ENCODE data around the gene SCN5A. TPM values are rescaled to one million over a fixed set of nuclear protein-coding genes. Genes with fewer than 3 reads are reported as not detected.
A peak's percentile ranks its signal among the peaks of the same experiment; 100 is the strongest.

Gene SCN5A
- total and polyA plus RNA-seq, 2 of the 4 experiments (the other 2 are of a cell fraction): 1.9 to 2.0 TPM

DNA sequence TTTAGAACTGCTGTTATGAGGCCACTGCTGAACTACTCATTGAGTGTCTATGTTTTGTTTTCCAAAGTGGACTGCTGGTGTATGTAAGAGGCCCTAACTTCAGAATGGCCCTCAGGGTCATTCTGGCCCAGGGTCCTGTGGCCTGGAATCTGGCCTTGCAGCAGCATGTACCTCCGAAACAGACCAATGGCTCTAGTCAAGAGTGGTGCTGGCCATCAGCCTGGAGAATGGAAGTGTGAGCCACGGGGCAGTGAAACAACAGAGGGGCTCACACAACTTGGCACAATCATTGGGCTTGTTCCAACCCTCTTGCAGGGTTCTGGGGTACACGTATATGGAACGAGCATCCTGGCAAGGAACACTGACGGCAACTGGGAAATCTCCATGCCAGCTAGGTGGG, 40.5 kb downstream of the SCN5A start:
- H3K4ac ChIP-seq (ENCODE audit: low read depth, low read length): no peak overlapping the region
- 79% methylated on average over 5 of the region's 5 CpGs; no CpG with 5 or more reads in 1 of the 2 experiments for WGBS, 2 experiments (ENCODE audit: extremely low coverage in 2 of 2, insufficient read length in 1 of 2)
- POLR2A ChIA-PET (ENCODE audit: unreplicated experiment): no interaction called here
- DNase-seq (no peak), ATAC-seq (ENCODE audit: low read depth) (no peak)
- H2BK20ac ChIP-seq (ENCODE audit: low read depth, low read length): no peak overlapping the region
- H3K9ac ChIP-seq (ENCODE audit: low read depth, low read length): no peak overlapping the region
- no peaks in the 10 kb centered on the region for H3K4me1 ChIP-seq (ENCODE audit: control insufficient read depth, insufficient read depth, low read length)
- H3K27ac ChIP-seq (ENCODE audit: insufficient read depth, low read length): no peak overlapping the region
- no peak overlapping the region for H2BK5ac ChIP-seq (ENCODE audit: low read depth, low read length, poor library complexity, severe bottlenecking)
- no peaks in the 10 kb centered on the region for H3K79me1 ChIP-seq (ENCODE audit: low read depth in 1 of 2, low read length in 2 of 2)
- no peak for TF ChIP-seq MXI1 (IDR thresholded peaks at IDR 0.05; ENCODE audit: borderline replicate concordance, low read depth, low read length)
- TF ChIP-seq, protein P1, sequence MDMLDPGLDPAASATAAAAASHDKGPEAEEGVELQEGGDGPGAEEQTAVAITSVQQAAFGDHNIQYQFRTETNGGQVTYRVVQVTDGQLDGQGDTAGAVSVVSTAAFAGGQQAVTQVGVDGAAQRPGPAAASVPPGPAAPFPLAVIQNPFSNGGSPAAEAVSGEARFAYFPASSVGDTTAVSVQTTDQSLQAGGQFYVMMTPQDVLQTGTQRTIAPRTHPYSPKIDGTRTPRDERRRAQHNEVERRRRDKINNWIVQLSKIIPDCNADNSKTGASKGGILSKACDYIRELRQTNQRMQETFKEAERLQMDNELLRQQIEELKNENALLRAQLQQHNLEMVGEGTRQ (IDR thresholded peaks at IDR 0.05; ENCODE audit: low read depth, low read length): no peak
- no peak for TF ChIP-seq MAZ (IDR thresholded peaks at IDR 0.05; ENCODE audit: borderline replicate concordance, low read depth, low read length)
- no peak for TF ChIP-seq CHD1 (IDR thresholded peaks at IDR 0.05; ENCODE audit: low read depth, low read length)
- TF ChIP-seq MAFK (IDR thresholded peaks at IDR 0.05; ENCODE audit: low read depth, low read length): no peak
- no peak for TF ChIP-seq BHLHE40 (IDR thresholded peaks at IDR 0.05; ENCODE audit: low read depth, low read length)
- TF ChIP-seq RCOR1 (IDR thresholded peaks at IDR 0.05; ENCODE audit: insufficient replicate concordance, low read length): no peak
- no peak for TF ChIP-seq POLR2A (IDR thresholded peaks at IDR 0.05; ENCODE audit: low read depth, low read length)
- TF ChIP-seq CEBPB (IDR thresholded peaks at IDR 0.05; ENCODE audit: low read depth, low read length): no peak
- no peak for TF ChIP-seq RAD21 (IDR thresholded peaks at IDR 0.05; ENCODE audit: low read length)
- TF ChIP-seq, protein P2, sequence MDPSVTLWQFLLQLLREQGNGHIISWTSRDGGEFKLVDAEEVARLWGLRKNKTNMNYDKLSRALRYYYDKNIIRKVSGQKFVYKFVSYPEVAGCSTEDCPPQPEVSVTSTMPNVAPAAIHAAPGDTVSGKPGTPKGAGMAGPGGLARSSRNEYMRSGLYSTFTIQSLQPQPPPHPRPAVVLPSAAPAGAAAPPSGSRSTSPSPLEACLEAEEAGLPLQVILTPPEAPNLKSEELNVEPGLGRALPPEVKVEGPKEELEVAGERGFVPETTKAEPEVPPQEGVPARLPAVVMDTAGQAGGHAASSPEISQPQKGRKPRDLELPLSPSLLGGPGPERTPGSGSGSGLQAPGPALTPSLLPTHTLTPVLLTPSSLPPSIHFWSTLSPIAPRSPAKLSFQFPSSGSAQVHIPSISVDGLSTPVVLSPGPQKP (IDR thresholded peaks at IDR 0.05; ENCODE audit: borderline replicate concordance, low read depth, low read length): no peak
- TF ChIP-seq FOS (IDR thresholded peaks at IDR 0.05; ENCODE audit: low read depth, low read length): no peak
- TF ChIP-seq, protein P3, sequence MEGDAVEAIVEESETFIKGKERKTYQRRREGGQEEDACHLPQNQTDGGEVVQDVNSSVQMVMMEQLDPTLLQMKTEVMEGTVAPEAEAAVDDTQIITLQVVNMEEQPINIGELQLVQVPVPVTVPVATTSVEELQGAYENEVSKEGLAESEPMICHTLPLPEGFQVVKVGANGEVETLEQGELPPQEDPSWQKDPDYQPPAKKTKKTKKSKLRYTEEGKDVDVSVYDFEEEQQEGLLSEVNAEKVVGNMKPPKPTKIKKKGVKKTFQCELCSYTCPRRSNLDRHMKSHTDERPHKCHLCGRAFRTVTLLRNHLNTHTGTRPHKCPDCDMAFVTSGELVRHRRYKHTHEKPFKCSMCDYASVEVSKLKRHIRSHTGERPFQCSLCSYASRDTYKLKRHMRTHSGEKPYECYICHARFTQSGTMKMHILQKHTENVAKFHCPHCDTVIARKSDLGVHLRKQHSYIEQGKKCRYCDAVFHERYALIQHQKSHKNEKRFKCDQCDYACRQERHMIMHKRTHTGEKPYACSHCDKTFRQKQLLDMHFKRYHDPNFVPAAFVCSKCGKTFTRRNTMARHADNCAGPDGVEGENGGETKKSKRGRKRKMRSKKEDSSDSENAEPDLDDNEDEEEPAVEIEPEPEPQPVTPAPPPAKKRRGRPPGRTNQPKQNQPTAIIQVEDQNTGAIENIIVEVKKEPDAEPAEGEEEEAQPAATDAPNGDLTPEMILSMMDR (conservative IDR thresholded peaks at IDR 0.05; ENCODE audit: low read depth, low read length): no peak
- TF ChIP-seq RFX5 (IDR thresholded peaks at IDR 0.05; ENCODE audit: low read depth, low read length): no peak
- TF ChIP-seq NFE2L2 (IDR thresholded peaks at IDR 0.05; ENCODE audit: low read depth, low read length): no peak
- no peak for TF ChIP-seq SMC3 (IDR thresholded peaks at IDR 0.05; ENCODE audit: low read depth, low read length)
- no peaks in the 10 kb centered on the region for H4K20me1 ChIP-seq (ENCODE audit: insufficient read depth, low read length)
- intact Hi-C loops (cut with micrococcal nuclease): no loop called here
- H4K5ac ChIP-seq (ENCODE audit: low read depth, low read length): no peak overlapping the region
- dilution Hi-C loops (cut with HindIII; ENCODE audit: low sequenced_read_pairs, unreplicated experiment): no loop called here
- H2BK120ac ChIP-seq (ENCODE audit: low read depth, low read length): no peak overlapping the region
- H3K14ac ChIP-seq (replicated peaks; ENCODE audit: low read depth, low read length): no peak overlapping the region
- CTCF ChIA-PET: no interaction called here
- H3K27me3 ChIP-seq (ENCODE audit: control insufficient read depth, insufficient read depth, low read length): no peaks in the 10 kb centered on the region
- H3K9me1 ChIP-seq (ENCODE audit: insufficient read depth, low read length): 0 out of 2 replicates have a peak, but pooled peaks cover 2% of the 10 kb centered on the region
- in situ Hi-C loops (cut with MboI; ENCODE audit: low sequenced_read_pairs): no loop called here
- no peak overlapping the region for H4K91ac ChIP-seq (ENCODE audit: insufficient read depth, low read depth, low read length)
- no peak overlapping the region for H3K4me3 ChIP-seq (ENCODE audit: insufficient read depth, low read depth, low read length)
- H3K36me3 ChIP-seq (ENCODE audit: control insufficient read depth, insufficient read depth, low read length): no peaks in the 10 kb centered on the region; the same call in 1 of the 2 replicates
- H3K4me2 ChIP-seq (ENCODE audit: low read depth, low read length): no peak overlapping the region
- H2AFZ ChIP-seq (replicated peaks; ENCODE audit: low read length, poor library complexity): peak overlapping the region; percentile 32
- no TSS peak for BruUV-seq (replicated peaks)
- H3K18ac ChIP-seq (ENCODE audit: low read depth, low read length): no peak overlapping the region
- no peak overlapping the region for H3K56ac ChIP-seq (ENCODE audit: extremely low read depth, insufficient read depth, low read length)
- H3K9me3 ChIP-seq (ENCODE audit: control insufficient read depth, insufficient read depth, low read length): no peaks in the 10 kb centered on the region
- no peak overlapping the region for H2BK15ac ChIP-seq (ENCODE audit: low read depth, low read length)
- H2AK9ac ChIP-seq (replicated peaks; ENCODE audit: low read depth, low read length, poor library complexity): no peak overlapping the region
- no peak overlapping the region for H2AK5ac ChIP-seq (ENCODE audit: low read depth, low read length)
- H3K23ac ChIP-seq (ENCODE audit: low read depth, low read length): no peak overlapping the region
- H4K8ac ChIP-seq (ENCODE audit: low read depth in 2 of 2, low read length in 2 of 2): no peak overlapping the region

Measured in IMR-90 (cell line).